SU-DHL-6 (cell line): Measurements from ENCODE around the gene KCNQ4.

ENCODE experiments used
- EZH2phosphoT487 ChIP-seq: fragments of 200-600 bp; sonication (generic), shearing (Covaris generic); conservative IDR thresholded peaks from 2 replicates; pipeline ENCODE4 v1.6.1; 2018; ENCODE audit warnings: mild to moderate bottlenecking, antibody characterized with exemption, low read length, moderate library complexity, mixed read lengths
- TF ChIP-seq, protein P1 (sequence below): fragments of 200-600 bp; sonication (generic); IDR thresholded peaks from one replicate; pipeline ENCODE4 v1.5.1; 2017; ENCODE audit warnings: antibody characterized with exemption, mild to moderate bottlenecking, low read length, moderate library complexity; ENCODE audit not compliant: insufficient read depth, poor library complexity, severe bottlenecking

DNA sequence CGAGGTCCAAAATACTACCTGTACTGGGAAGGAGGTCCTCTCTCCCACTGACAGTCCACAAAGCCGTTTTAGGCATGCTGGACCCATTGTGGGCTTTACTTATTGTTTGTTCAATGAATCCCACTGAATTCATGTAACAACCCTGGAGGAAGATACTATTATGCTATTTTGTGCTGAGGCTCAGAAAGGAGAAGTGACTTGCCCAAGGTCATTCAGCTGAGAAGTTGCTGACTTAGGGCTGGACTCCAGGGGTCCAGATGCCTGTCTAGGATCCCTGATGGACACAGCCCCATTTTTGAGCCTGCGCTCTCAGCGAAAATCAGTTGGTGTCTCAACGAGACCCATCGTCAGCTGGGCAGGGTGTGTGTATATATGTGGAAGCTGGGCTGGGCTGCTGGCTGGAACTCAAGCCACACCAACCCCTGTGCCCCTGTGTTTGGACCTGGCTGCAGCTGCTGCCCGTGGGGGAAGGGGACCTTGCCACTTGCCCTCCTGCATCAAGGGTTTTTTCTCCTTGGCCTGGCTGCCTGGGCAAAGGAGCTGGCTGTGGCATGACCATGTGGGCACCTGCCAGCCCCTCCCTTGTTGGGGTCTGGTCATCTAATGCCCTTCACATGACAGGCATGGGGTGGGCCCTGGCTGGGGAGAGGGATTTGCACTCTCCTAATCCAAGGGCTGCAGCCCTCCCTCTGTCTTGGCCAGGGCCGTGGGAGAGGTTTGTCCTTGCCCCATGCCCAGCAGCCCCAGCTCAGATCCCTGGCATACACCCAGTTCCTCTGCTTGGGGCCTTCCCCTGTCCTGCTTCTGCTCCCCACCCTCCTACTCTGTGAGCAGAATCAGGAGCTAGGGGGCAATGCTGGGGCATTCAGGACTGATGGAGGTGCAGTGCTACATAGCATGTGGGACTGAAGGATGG lies 15.0 kb downstream of the KCNQ4 start:
- TF ChIP-seq, protein P1, sequence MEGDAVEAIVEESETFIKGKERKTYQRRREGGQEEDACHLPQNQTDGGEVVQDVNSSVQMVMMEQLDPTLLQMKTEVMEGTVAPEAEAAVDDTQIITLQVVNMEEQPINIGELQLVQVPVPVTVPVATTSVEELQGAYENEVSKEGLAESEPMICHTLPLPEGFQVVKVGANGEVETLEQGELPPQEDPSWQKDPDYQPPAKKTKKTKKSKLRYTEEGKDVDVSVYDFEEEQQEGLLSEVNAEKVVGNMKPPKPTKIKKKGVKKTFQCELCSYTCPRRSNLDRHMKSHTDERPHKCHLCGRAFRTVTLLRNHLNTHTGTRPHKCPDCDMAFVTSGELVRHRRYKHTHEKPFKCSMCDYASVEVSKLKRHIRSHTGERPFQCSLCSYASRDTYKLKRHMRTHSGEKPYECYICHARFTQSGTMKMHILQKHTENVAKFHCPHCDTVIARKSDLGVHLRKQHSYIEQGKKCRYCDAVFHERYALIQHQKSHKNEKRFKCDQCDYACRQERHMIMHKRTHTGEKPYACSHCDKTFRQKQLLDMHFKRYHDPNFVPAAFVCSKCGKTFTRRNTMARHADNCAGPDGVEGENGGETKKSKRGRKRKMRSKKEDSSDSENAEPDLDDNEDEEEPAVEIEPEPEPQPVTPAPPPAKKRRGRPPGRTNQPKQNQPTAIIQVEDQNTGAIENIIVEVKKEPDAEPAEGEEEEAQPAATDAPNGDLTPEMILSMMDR, result no peak
- TF ChIP-seq EZH2phosphoT487, result no peak
